NB4 (cell line): ENCODE data around the gene CLSTN3.

Experiments
- CTCF ChIP-seq: IDR thresholded peaks from one replicate; pipeline ENCODE4 v1.5.1; 2012; ENCODE audit warnings: low read depth, low read length
- MAX ChIP-seq: IDR thresholded peaks from 2 replicates; pipeline ENCODE4 v1.6.1; 2011; ENCODE audit warnings: low read depth, low read length
- MYC ChIP-seq: IDR thresholded peaks from 2 replicates; pipeline ENCODE4 v1.6.1; 2011; ENCODE audit warnings: low read depth, low read length
- POLR2A ChIP-seq: IDR thresholded peaks from 2 replicates; pipeline ENCODE4 v1.6.1; 2011; ENCODE audit warnings: mild to moderate bottlenecking; ENCODE audit not compliant: insufficient read length; ENCODE audit errors: extremely low read depth

GRCh38 chr12:7109572-7109920 lies 20.6 kb upstream of the CLSTN3 start:
- TF ChIP-seq MAX (no peak), CTCF (no peak), POLR2A (no peak), MYC (no peak)
